Panc1 (cell line): Measurements from ENCODE around the gene TUFM. TPM values are rescaled to one million over a fixed set of nuclear protein-coding genes. Genes with fewer than 3 reads are reported as not detected.
"Not testable (repeated sequence)": the region's sequence is repeated elsewhere in the genome, so short reads cannot be mapped to it uniquely, and the experiment has no call there.

Experiments used
- ATAC-seq: fragments of 200-7000 bp; cut with Tn5 transposase; 2 replicates; pipeline ENCODE4 v1.9.1; 2020; ENCODE audit warnings: mild to moderate bottlenecking, moderate library complexity
- BruUV-seq: library from RNA; stranded (reverse); fragments of 400-500 nt; replicated peaks from 2 replicates; lab custom pipeline; 2021; lab: Mats Ljungman, UMichigan
- CTCF ChIA-PET: fragments of 300-600 bp; sonication (Branson Sonifier 250); formaldehyde crosslinking; loops from one replicate; lab custom pipeline; 2022; ENCODE audit warnings: antibody characterized with exemption; lab: Charles Lee
- POLR2A ChIA-PET: fragments of 300-600 bp; sonication (Branson Sonifier 250); formaldehyde crosslinking; loops from one replicate; lab custom pipeline; 2022; ENCODE audit warnings: antibody characterized with exemption; lab: Charles Lee
- DNase-seq: peaks from one replicate; pipeline ENCODE4 v3.0.0-alpha.2; 2010; ENCODE audit warnings: low read depth, low spot score
- H3K27ac ChIP-seq: 2 replicates; pipeline ENCODE4 v1.5.1; 2011; ENCODE audit warnings: mild to moderate bottlenecking, low read length, inconsistent platforms
- H3K27me3 ChIP-seq: fragments of 200-500 bp; sonication (Bioruptor generic); 2 replicates; pipeline ENCODE4 v1.6.0; 2014; ENCODE audit warnings: low read length, inconsistent platforms; ENCODE audit not compliant: control insufficient read depth, insufficient read depth
- H3K36me3 ChIP-seq: fragments of 200-500 bp; sonication (Bioruptor generic); 2 replicates; pipeline ENCODE4 v1.5.1; 2014; ENCODE audit warnings: inconsistent platforms, mild to moderate bottlenecking, low read length, moderate library complexity; ENCODE audit not compliant: control insufficient read depth, insufficient read depth
- H3K4me1 ChIP-seq: 2 replicates; pipeline ENCODE4 v1.5.1; 2011; ENCODE audit warnings: inconsistent platforms, mild to moderate bottlenecking, low read length, moderate library complexity; ENCODE audit not compliant: control insufficient read depth, insufficient read depth
- H3K4me3 ChIP-seq, 2 experiments: 2 replicates each; pipeline ENCODE4 v1.5.1; 2011 to 2012; ENCODE audit warnings: low read depth in 2 of 2, low read length in 2 of 2, mild to moderate bottlenecking in 2 of 2, inconsistent platforms in 1 of 2, moderate library complexity in 1 of 2
- H3K9me3 ChIP-seq: fragments of 200-500 bp; sonication (Bioruptor generic); 2 replicates; pipeline ENCODE4 v1.5.1; 2014; ENCODE audit warnings: low read depth, mild to moderate bottlenecking, inconsistent platforms, low read length, moderate library complexity; ENCODE audit not compliant: control insufficient read depth, insufficient read depth
- in situ Hi-C: cut with HindIII; loops from 2 replicates; pipeline ENCODE4 v1.10.0; 2016; ENCODE audit warnings: low sequenced_read_pairs, low pct_unique_long_range_greater_than_20kb
- intact Hi-C: fragments of 100-400 bp; cut with micrococcal nuclease; formaldehyde crosslinking; loops from one replicate; pipeline ENCODE4 v1.10.0; 2022; ENCODE audit not compliant: unreplicated experiment
- microRNA-seq: library from miRNA; unstranded; fragments of <30 nt; microRNA quantifications from one replicate; pipeline ENCODE4 v1.1.0, GENCODE V29; 2020; ENCODE audit not compliant: unreplicated experiment
- total RNA-seq: library from RNA; stranded (reverse); gene quantifications from one replicate; pipeline ENCODE4 v1.2.1, GENCODE V29; 2021; ENCODE audit not compliant: unreplicated experiment
- TF ChIP-seq, protein P1 (sequence below): fragments of 450-650 bp; IDR thresholded peaks from 2 replicates; pipeline ENCODE4 v1.5.1; 2017; ENCODE audit warnings: mild to moderate bottlenecking

Gene TUFM
- total RNA-seq, 1 experiment from 2014 or later: 231 TPM

DNA sequence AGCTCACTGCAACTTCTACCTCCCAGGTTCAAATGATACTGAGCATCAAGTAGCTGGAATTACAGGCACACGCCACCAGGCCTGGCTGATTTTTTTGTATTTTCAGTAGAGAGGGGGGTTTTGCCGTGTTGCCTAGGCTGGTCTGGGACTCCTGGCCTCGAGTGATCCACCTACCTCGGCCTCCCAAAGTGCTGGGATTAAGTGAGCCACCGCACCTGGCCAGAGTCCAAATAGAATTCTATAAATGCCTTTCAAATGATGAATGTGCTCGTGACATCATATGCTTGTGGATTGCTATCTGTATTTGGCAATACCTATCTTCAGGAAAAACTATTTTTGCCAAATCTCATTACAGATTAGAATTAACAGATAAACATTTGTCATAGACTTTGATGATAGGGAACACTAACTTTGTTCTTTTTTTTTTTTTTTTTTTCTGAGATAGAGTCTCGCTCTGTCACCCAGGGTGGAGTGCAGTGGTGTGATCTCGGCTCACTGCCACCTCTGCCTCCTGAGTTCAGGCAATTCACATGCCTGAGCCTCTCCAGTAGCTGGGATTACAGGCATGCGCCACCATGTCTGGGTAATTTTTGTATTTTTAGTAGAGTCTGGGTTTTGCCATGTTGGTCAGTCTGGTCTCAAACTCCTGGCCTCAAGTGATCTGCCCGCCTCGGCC is 38.6 kb downstream of the TUFM start:
- DNase-seq, H3K9me3 ChIP-seq, H3K27me3 ChIP-seq, H3K4me3 ChIP-seq, H3K36me3 ChIP-seq, in situ Hi-C loops, BruUV-seq, POLR2A ChIA-PET, intact Hi-C loops, CTCF ChIA-PET, H3K4me1 ChIP-seq, H3K27ac ChIP-seq: not testable (repeated sequence)
- peak; percentile 43 for ATAC-seq

DNA sequence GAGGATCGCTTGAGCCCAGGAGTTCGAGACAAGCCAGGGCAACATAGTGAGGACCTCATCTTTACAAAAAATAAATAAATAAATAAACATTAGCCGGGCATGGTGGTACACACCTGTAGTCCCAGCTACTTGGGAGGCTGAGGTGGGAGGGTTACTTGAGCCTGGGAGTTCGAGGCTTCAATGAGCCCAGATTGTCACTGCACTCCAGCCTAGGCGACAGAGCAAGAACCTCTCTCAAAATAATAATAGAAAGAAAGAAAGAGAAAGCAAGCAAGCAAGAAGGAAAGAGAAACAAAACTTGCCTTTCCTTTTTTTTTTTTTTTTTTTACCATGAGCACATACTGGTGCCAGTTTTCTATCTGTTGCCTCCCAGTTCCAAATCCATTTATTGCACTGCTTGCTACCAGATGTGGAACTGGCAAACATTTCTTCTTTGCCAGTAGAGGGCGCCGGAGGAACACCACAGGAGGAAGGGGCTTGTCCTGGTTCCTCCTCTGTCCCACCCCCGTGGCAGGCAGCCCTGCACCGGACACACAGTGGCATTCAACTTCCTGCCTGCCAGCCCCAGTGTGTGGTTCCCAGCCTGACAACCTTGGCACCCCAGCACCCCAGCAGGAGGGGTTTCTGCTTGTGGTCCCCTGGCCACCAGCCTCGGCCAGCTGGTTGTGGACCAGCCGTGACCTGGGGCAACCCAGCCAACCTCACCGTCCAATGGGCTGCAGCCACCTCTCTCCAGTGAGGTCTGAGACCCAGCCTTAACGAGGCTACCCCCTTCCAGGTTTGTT is 43.7 kb downstream of the TUFM start:
- H3K36me3 ChIP-seq, CTCF ChIA-PET, POLR2A ChIA-PET, BruUV-seq, DNase-seq, H3K4me1 ChIP-seq, H3K27me3 ChIP-seq, H3K27ac ChIP-seq, intact Hi-C loops, H3K9me3 ChIP-seq, in situ Hi-C loops: not testable (repeated sequence)
- TF ChIP-seq, protein P1, sequence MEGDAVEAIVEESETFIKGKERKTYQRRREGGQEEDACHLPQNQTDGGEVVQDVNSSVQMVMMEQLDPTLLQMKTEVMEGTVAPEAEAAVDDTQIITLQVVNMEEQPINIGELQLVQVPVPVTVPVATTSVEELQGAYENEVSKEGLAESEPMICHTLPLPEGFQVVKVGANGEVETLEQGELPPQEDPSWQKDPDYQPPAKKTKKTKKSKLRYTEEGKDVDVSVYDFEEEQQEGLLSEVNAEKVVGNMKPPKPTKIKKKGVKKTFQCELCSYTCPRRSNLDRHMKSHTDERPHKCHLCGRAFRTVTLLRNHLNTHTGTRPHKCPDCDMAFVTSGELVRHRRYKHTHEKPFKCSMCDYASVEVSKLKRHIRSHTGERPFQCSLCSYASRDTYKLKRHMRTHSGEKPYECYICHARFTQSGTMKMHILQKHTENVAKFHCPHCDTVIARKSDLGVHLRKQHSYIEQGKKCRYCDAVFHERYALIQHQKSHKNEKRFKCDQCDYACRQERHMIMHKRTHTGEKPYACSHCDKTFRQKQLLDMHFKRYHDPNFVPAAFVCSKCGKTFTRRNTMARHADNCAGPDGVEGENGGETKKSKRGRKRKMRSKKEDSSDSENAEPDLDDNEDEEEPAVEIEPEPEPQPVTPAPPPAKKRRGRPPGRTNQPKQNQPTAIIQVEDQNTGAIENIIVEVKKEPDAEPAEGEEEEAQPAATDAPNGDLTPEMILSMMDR: 0 out of 2 replicates have a peak, but pooled peaks have one; percentile 26
- ATAC-seq: peak; percentile 91
- peak overlapping the region in 1 of 2 experiments; percentile 14; a peak in 1 of 4 replicates for H3K4me3 ChIP-seq

Small RNA genes lying within 50 kb of the gene (microRNA-seq; reads per million reads assigned to microRNA genes)
- not detected for gene MIR4721

Other genes starting within 250 kb of the TUFM start
- not detected for gene SULT1A2, start 249.3 kb downstream of the TUFM start, total RNA-seq
- 1.5 TPM for gene SULT1A1, start 236.3 kb downstream of the TUFM start, total RNA-seq
- not detected for gene NPIPB8, start 208.3 kb downstream of the TUFM start, total RNA-seq
- gene EIF3C, start 134.9 kb downstream of the TUFM start, total RNA-seq: 526 TPM
- gene NPIPB9, start 94.6 kb downstream of the TUFM start, total RNA-seq: 0.90 TPM
- gene ATXN2L, start 23.3 kb downstream of the TUFM start, total RNA-seq: 270 TPM
- 66.2 TPM for gene SH2B1, start 17.5 kb upstream of the TUFM start, total RNA-seq
- gene ATP2A1, start 32.1 kb upstream of the TUFM start, total RNA-seq: 2.9 TPM
- 24.8 TPM for gene RABEP2, start 78.9 kb upstream of the TUFM start, total RNA-seq
- not detected for gene CD19, start 85.6 kb upstream of the TUFM start, total RNA-seq
- gene NFATC2IP, start 104.6 kb upstream of the TUFM start, total RNA-seq: 47.3 TPM
- gene SPNS1, start 128.4 kb upstream of the TUFM start, total RNA-seq: 79.1 TPM
- 3.7 TPM for gene LAT, start 138.7 kb upstream of the TUFM start, total RNA-seq